IMR-90 (cell line): ENCODE results near the gene SLFNL1. TPM values are rescaled to one million over a fixed set of nuclear protein-coding genes. Genes with fewer than 3 reads are reported as not detected.

Source experiments
- ATAC-seq: fragments of 200-7000 bp; cut with Tn5 transposase; 2 replicates; pipeline ENCODE4 v1.9.1; 2020; ENCODE audit warnings: low read depth, mild to moderate bottlenecking, moderate library complexity
- BruUV-seq: library from RNA; stranded (reverse); fragments of 400-500 nt; replicated peaks from 2 replicates; lab custom pipeline; 2021; lab: Mats Ljungman, UMichigan
- CTCF ChIA-PET: fragments of 300-600 bp; formaldehyde crosslinking; extraction: SDS; loops from one replicate; lab custom pipeline; 2021; ENCODE audit warnings: antibody characterized with exemption; lab: Yijun Ruan, JAX
- POLR2A ChIA-PET: fragments of 300-600 bp; sonication (Branson Sonifier 250); formaldehyde crosslinking; loops from one replicate; lab custom pipeline; 2022; ENCODE audit warnings: antibody characterized with exemption; ENCODE audit not compliant: unreplicated experiment; lab: Charles Lee
- DNase-seq: peaks from one replicate; pipeline ENCODE4 v3.0.0; 2013
- H2AFZ ChIP-seq: replicated peaks from 2 replicates; pipeline ENCODE3; 2013; ENCODE audit warnings: low read length, mild to moderate bottlenecking; ENCODE audit not compliant: poor library complexity
- H2AK5ac ChIP-seq: 2 replicates; pipeline ENCODE4 v1.6.1; 2013; ENCODE audit warnings: low read depth, low read length, inconsistent platforms
- H2AK9ac ChIP-seq: replicated peaks from 2 replicates; pipeline ENCODE3; 2013; ENCODE audit warnings: mild to moderate bottlenecking, low read depth, low read length, moderate library complexity; ENCODE audit not compliant: poor library complexity
- H2BK120ac ChIP-seq: 2 replicates; pipeline ENCODE4 v1.6.1; 2013; ENCODE audit warnings: low read depth, low read length, inconsistent platforms
- H2BK15ac ChIP-seq: 3 replicates; pipeline ENCODE4 v1.6.1; 2013; ENCODE audit warnings: low read depth, low read length, inconsistent platforms
- H2BK20ac ChIP-seq: 2 replicates; pipeline ENCODE4 v1.6.1; 2013; ENCODE audit warnings: low read depth, mild to moderate bottlenecking, inconsistent platforms, low read length, moderate library complexity
- H2BK5ac ChIP-seq: 2 replicates; pipeline ENCODE4 v1.6.1; 2013; ENCODE audit warnings: mild to moderate bottlenecking, low read depth, low read length, inconsistent platforms; ENCODE audit not compliant: poor library complexity, severe bottlenecking
- H3K14ac ChIP-seq: replicated peaks from 2 replicates; pipeline ENCODE4 v1.6.1; 2013; ENCODE audit warnings: low read depth, low read length, inconsistent platforms
- H3K18ac ChIP-seq: 2 replicates; pipeline ENCODE4 v1.6.1; 2013; ENCODE audit warnings: low read depth, low read length, control low read depth
- H3K23ac ChIP-seq: 2 replicates; pipeline ENCODE4 v1.6.1; 2013; ENCODE audit warnings: low read depth, low read length, inconsistent platforms
- H3K27ac ChIP-seq: 2 replicates; pipeline ENCODE4 v1.5.1; 2013; ENCODE audit warnings: mild to moderate bottlenecking, control low read depth, low read length; ENCODE audit not compliant: insufficient read depth
- H3K27me3 ChIP-seq: 2 replicates; pipeline ENCODE4 v1.6.1; 2013; ENCODE audit warnings: low read length; ENCODE audit not compliant: control insufficient read depth, insufficient read depth
- H3K36me3 ChIP-seq: 2 replicates; pipeline ENCODE4 v1.6.1; 2013; ENCODE audit warnings: low read length, mixed read lengths; ENCODE audit not compliant: control insufficient read depth, insufficient read depth
- H3K4ac ChIP-seq: 2 replicates; pipeline ENCODE4 v1.6.1; 2013; ENCODE audit warnings: low read depth, low read length, inconsistent platforms
- H3K4me1 ChIP-seq: 2 replicates; pipeline ENCODE4 v1.6.1; 2013; ENCODE audit warnings: low read length, mixed read lengths; ENCODE audit not compliant: control insufficient read depth, insufficient read depth
- H3K4me2 ChIP-seq: 2 replicates; pipeline ENCODE4 v1.6.1; 2013; ENCODE audit warnings: low read depth, mild to moderate bottlenecking, control low read depth, low read length, moderate library complexity
- H3K4me3 ChIP-seq: 2 replicates; pipeline ENCODE4 v1.5.1; 2013; ENCODE audit warnings: low read depth, mild to moderate bottlenecking, control low read depth, low read length, moderate library complexity; ENCODE audit not compliant: insufficient read depth
- H3K56ac ChIP-seq: 2 replicates; pipeline ENCODE4 v1.6.1; 2013; ENCODE audit warnings: low read length, inconsistent platforms; ENCODE audit not compliant: insufficient read depth; ENCODE audit errors: extremely low read depth
- H3K79me1 ChIP-seq, 2 experiments: 2 replicates each; pipeline ENCODE4 v1.6.1; 2013; ENCODE audit warnings: low read length in 2 of 2, inconsistent platforms in 1 of 2, low read depth in 1 of 2
- H3K9ac ChIP-seq: 2 replicates; pipeline ENCODE4 v1.6.1; 2013; ENCODE audit warnings: low read depth, low read length, control low read depth
- H3K9me1 ChIP-seq: 2 replicates; pipeline ENCODE4 v1.6.1; 2013; ENCODE audit warnings: low read length, inconsistent platforms; ENCODE audit not compliant: insufficient read depth
- H3K9me3 ChIP-seq: 2 replicates; pipeline ENCODE4 v1.6.1; 2013; ENCODE audit warnings: low read length; ENCODE audit not compliant: control insufficient read depth, insufficient read depth
- H4K20me1 ChIP-seq: 2 replicates; pipeline ENCODE4 v1.6.1; 2013; ENCODE audit warnings: low read length, inconsistent platforms; ENCODE audit not compliant: insufficient read depth
- H4K5ac ChIP-seq: 2 replicates; pipeline ENCODE4 v1.6.1; 2013; ENCODE audit warnings: mild to moderate bottlenecking, low read depth, low read length, control low read depth
- H4K8ac ChIP-seq, 2 experiments: 2 replicates each; pipeline ENCODE4 v1.6.1; 2013; ENCODE audit warnings: low read depth in 2 of 2, low read length in 2 of 2, control low read depth in 1 of 2, inconsistent platforms in 1 of 2
- H4K91ac ChIP-seq: 2 replicates; pipeline ENCODE4 v1.6.1; 2013; ENCODE audit warnings: low read depth, low read length, inconsistent platforms; ENCODE audit not compliant: insufficient read depth
- RCOR1 ChIP-seq: IDR thresholded peaks from 2 replicates; pipeline ENCODE4 v1.6.1; 2012; ENCODE audit warnings: mild to moderate bottlenecking, low read length, improper control_type of control experiment; ENCODE audit not compliant: insufficient replicate concordance
- WGBS, 2 experiments: methylation state at CpG; one replicate each; pipeline versions ENCODE4 v1.1.5 to v1.1.7; 2013; ENCODE audit warnings: missing lambda C conversion rate in 2 of 2; ENCODE audit not compliant: insufficient read length in 1 of 2; ENCODE audit errors: extremely low coverage in 2 of 2; 5-methylcytosine and 5-hydroxymethylcytosine counted together
- dilution Hi-C: fragments of 300-500 bp; cut with HindIII; formaldehyde crosslinking; loops from one replicate; pipeline ENCODE4 v1.14.3; 2018; ENCODE audit warnings: low sequenced_read_pairs; ENCODE audit not compliant: unreplicated experiment
- in situ Hi-C: fragments of 300-500 bp; cut with MboI; formaldehyde crosslinking; loops from 3 replicates; pipeline ENCODE4 v1.14.3; 2019; ENCODE audit warnings: low sequenced_read_pairs, inconsistent platforms, mixed read lengths
- intact Hi-C: fragments of 100-400 bp; cut with micrococcal nuclease; formaldehyde crosslinking; loops from 2 replicates; pipeline ENCODE4 v1.10.0; 2022
- polyA plus RNA-seq, 3 experiments: library from polyadenylated mRNA; depleted of rRNA; stranded (reverse); fragments of >200 nt; gene quantifications; 2 replicates each; pipeline ENCODE4 v1.2.3, GENCODE V29; 2012; ENCODE audit warnings: low replicate concordance in 1 of 3
- total RNA-seq: library from RNA; depleted of rRNA; stranded (reverse); fragments of >200 nt; gene quantifications from 2 replicates; pipeline ENCODE4 v1.2.3, GENCODE V29; 2012

Gene SLFNL1
- total and polyA plus RNA-seq, 2 of the 4 experiments (the other 2 are of a cell fraction) = under 0.01 to 0.09 TPM

DNA sequence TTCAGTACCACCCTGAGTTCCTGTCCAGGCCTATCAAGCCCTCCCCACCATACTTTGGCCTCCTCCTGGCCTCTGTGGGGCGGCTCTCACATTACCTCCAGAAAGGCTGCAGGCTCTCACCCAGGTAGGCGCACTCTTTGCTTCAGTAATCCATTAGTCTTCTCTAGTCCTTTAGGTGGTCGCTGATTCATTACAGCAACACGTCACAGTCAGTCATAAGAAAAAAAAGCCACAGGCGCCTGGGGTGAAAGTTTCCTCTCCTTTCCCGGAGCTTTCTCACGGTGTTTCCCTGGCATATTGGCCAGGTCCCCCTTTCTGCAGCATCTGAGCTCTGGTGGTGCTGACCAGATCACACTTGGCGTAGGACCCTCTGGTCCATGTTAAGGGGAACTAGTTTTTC, 12.1 kb downstream of the SLFNL1 start:
- BruUV-seq = no TSS peak
- H2BK15ac ChIP-seq = no peak overlapping the region
- no peak overlapping the region for H3K56ac ChIP-seq
- H3K4ac ChIP-seq = no peak overlapping the region
- intact Hi-C loops (no loop called here), dilution Hi-C loops (no loop called here), in situ Hi-C loops (no loop called here)
- peaks cover 8% of the 10 kb centered on the region; the same call in 1 of the 2 replicates for H3K9me1 ChIP-seq
- no peak overlapping the region for H3K27ac ChIP-seq
- H4K91ac ChIP-seq = no peak overlapping the region
- WGBS, 2 experiments = 89% methylated on average over 7 of the region's 8 CpGs; no CpG with 5 or more reads in 1 of the 2 experiments
- peaks cover 27 to 78% of the 10 kb centered on the region in 2 experiments for H3K79me1 ChIP-seq
- no peak overlapping the region for H3K4me2 ChIP-seq
- no peak for ATAC-seq
- H3K23ac ChIP-seq = no peak overlapping the region
- no peak overlapping the region for H2AFZ ChIP-seq
- no peak overlapping the region for H2BK20ac ChIP-seq
- peaks cover 3% of the 10 kb centered on the region; the same call in 1 of the 2 replicates for H4K20me1 ChIP-seq
- no peak overlapping the region for H3K4me3 ChIP-seq
- H3K27me3 ChIP-seq = no peaks in the 10 kb centered on the region
- CTCF ChIA-PET = interaction anchor here (0.7 kb wide), 1 partner anchor 105 kb away, joined by 3 read pairs; no protein-coding TSS in a partner anchor
- H3K14ac ChIP-seq = no peak overlapping the region
- no peak overlapping the region for H3K9ac ChIP-seq
- no peak overlapping the region for H2BK120ac ChIP-seq
- no peak for DNase-seq
- POLR2A ChIA-PET = no interaction called here
- H3K36me3 ChIP-seq = peaks cover 50% of the 10 kb centered on the region
- H2BK5ac ChIP-seq = no peak overlapping the region
- no peak overlapping the region for H2AK5ac ChIP-seq
- H4K5ac ChIP-seq = no peak overlapping the region
- no peak overlapping the region for H4K8ac ChIP-seq
- H3K9me3 ChIP-seq = no peaks in the 10 kb centered on the region
- TF ChIP-seq RCOR1 = no peak
- no peak overlapping the region for H3K18ac ChIP-seq
- H2AK9ac ChIP-seq = no peak overlapping the region
- peaks cover 4% of the 10 kb centered on the region for H3K4me1 ChIP-seq
